ENCODE measurements around the gene ACAD9. TPM values are rescaled to one million over a fixed set of nuclear protein-coding genes. Genes with fewer than 3 reads are reported as not detected.
A peak's percentile ranks its signal among the peaks of the same experiment; 100 is the strongest.

Gene ACAD9
- total RNA-seq (2016; rRNA removed; fragmentation: Illumina TruSeq; extraction: Trizol) (37.3 and 38.2 TPM in 2 replicates), polyA plus RNA-seq (2011; rRNA removed) (15.3 and 16.7 TPM in 2 replicates), polyA minus RNA-seq (2011; rRNA and poly(A)+ RNA removed; ENCODE audit: low replicate concordance) (54.0 and 100 TPM in 2 replicates), Bru-seq, nascent RNA (percentile 70 among the genes with signal in this experiment), BruChase-seq, experiment 1, labeled RNA remaining after a 6-hour chase (percentile 54 among the genes with signal in this experiment), BruChase-seq, experiment 2, labeled RNA remaining after a 2-hour chase (percentile 68 among the genes with signal in this experiment)
- 8.1 and 10.8 TPM in 2 replicates for total RNA-seq (2016; cell fraction: cytosol; rRNA removed; fragmentation: Illumina TruSeq; extraction: Trizol; ENCODE audit: low read depth)
- total RNA-seq (2016; cell fraction: insoluble cytoplasmic fraction; rRNA removed; fragmentation: Illumina TruSeq; extraction: Trizol) = 39.1 and 39.5 TPM in 2 replicates
- total RNA-seq (2016; cell fraction: membrane; rRNA removed; fragmentation: Illumina TruSeq; extraction: Trizol) = 11.6 and 12.1 TPM in 2 replicates
- 44.5 and 48.5 TPM in 2 replicates for total RNA-seq (2016; cell fraction: nucleus; rRNA removed; fragmentation: Illumina TruSeq; extraction: Trizol)
- polyA plus RNA-seq (2011; cell fraction: cytosol; rRNA removed) = 12.8 and 15.9 TPM in 2 replicates
- polyA plus RNA-seq (2011; cell fraction: nucleus; rRNA removed) = 45.5 and 47.0 TPM in 2 replicates
- polyA plus RNA-seq (2012) = 8.2 and 9.0 TPM in 2 replicates
- 4.2 and 5.4 TPM in 2 replicates for polyA plus RNA-seq (2016; cell fraction: cytosol; fragmentation: Illumina TruSeq; extraction: Trizol; ENCODE audit: low read depth)
- 34.4 and 38.2 TPM in 2 replicates for polyA plus RNA-seq (2016; cell fraction: insoluble cytoplasmic fraction; fragmentation: Illumina TruSeq; extraction: Trizol; ENCODE audit: low read depth)
- polyA plus RNA-seq (2016; cell fraction: membrane; fragmentation: Illumina TruSeq; extraction: Trizol; ENCODE audit: low read depth) = 6.2 and 6.9 TPM in 2 replicates
- 43.1 and 43.8 TPM in 2 replicates for polyA plus RNA-seq (2016; cell fraction: nucleus; fragmentation: Illumina TruSeq; extraction: Trizol; ENCODE audit: insufficient read depth, low read depth)
- polyA minus RNA-seq (2011; cell fraction: cytosol; rRNA and poly(A)+ RNA removed) = 8.7 and 11.3 TPM in 2 replicates
- polyA minus RNA-seq (2011; cell fraction: nucleus; rRNA and poly(A)+ RNA removed) = 62.3 and 66.0 TPM in 2 replicates
- long read RNA-seq, experiment 1, transcript ACAD9-201 (18 exons, 2,454 nt) = major isoform, 28 of 41 reads
- long read RNA-seq, experiment 1, transcript ACAD9-206 (18 exons, 2,431 nt) = minor isoform, 6 of 41 reads
- long read RNA-seq, experiment 1, partial matches to known transcripts = 4 of 41 reads
- long read RNA-seq, experiment 1, other reads (novel, unspliced or antisense) = 3 of 41 reads
- long read RNA-seq, experiment 2, transcript ACAD9-201 (18 exons, 2,454 nt) = major isoform, 10 of 25 reads
- long read RNA-seq, experiment 2, partial matches to known transcripts = 6 of 25 reads
- long read RNA-seq, experiment 2, other reads (novel, unspliced or antisense) = 8 of 25 reads

DNA sequence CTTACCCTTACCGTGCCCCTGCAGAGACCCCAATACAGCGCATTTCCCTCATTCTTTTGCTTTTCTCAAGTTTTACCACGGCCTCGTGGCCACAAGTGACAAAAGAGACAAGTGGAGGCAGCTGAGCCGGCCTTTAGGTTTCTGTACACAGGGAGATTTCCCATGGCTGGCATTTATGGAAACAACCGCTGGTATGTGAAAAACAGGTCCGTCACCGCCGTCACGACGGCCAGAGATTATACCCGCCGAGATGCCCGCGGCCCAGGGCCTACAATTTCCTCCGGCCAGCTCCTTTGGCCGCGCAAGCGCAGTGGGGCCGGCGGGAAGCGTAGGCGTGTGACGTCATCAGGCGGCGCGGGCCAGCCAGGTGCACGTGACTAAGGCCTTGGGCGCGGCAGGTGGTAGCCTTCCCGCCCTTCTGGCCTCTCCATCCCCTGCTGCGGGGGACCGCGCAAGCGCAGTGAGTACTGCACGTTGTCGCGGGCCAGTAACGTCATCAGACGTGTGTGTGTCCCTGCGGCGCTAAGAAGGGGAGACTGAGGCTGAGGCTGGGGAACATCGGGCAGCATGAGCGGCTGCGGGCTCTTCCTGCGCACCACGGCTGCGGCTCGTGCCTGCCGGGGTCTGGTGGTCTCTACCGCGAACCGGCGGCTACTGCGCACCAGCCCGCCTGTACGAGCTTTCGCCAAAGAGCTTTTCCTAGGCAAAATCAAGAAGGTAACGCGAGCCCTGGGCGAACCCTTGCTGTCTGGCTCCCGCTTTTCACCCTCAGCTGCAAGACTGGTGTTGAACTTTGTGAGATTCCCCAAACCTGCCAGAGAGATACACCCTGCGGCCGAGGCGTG, at the start of gene ACAD9:
Gene ACAD9 (plus strand): TSS at position 496 of the 845 bp plus-strand sequence. CDS start 72 bp downstream, at position 568.
- ChIA-PET POLR2A (interaction anchor here (0.6 to 1.6 kb wide), 15 partner anchors 8 to 345 kb away, joined by 3 to 6 read pairs (median 4); partner anchors contain the start of genes CNBP and RAB43), CTCF (ENCODE audit: low intra/inter-chr PET ratio, low total read pairs) (no interaction called here)
- H2AFZ ChIP-seq (ENCODE audit: low read length) = peak within 1 kb of the TSS; percentile 79
- H3K4me3 ChIP-seq (replicated peaks in 1 of 3; ENCODE audit: insufficient read depth in 1 of 3, low read depth in 2 of 3, low read length in 3 of 3) = peak within 1 kb of the TSS; percentile 94 to 95 (median 94)
- DNase-seq (ENCODE audit: low spot score) = peak; percentile 95
- FAIRE-seq = peak; percentile 74
- in situ Hi-C loops (cut with HindIII; ENCODE audit: extremely low pct_ligation_motif_present, low pct_unique_long_range_greater_than_20kb) (no loop called here), intact Hi-C loops (cut with micrococcal nuclease; ENCODE audit: unreplicated experiment) (loop anchor here (5.0 kb wide), 1 partner anchor 73 kb away; no protein-coding TSS in a partner anchor)
- ATAC-seq = peak; percentile 87
- peak within 1 kb of the TSS; percentile 93 for H3K4me2 ChIP-seq (ENCODE audit: low read depth, low read length)
- no TSS peak for BruUV-seq (replicated peaks)
- H3K9me3 ChIP-seq (ENCODE audit: low read length) = no peaks in the 10 kb centered on the region
- WGBS (ENCODE audit: low lambda C conversion rate) = 3% methylated on average over 13 of the region's 65 CpGs
- peak within 1 kb of the TSS; percentile 79 for H3K27ac ChIP-seq (ENCODE audit: extremely low read length, insufficient read depth, low read length)
- peaks cover 40% of the 10 kb centered on the region for H3K4me1 ChIP-seq (ENCODE audit: insufficient read depth, low read length)
- H3K36me3 ChIP-seq (replicated peaks in 1 of 2; ENCODE audit: control insufficient read depth in 1 of 2, insufficient read depth in 2 of 2, low read length in 2 of 2) = peaks cover 0 to 18% of the 10 kb centered on the region in 2 experiments; a peak in 2 of 5 replicates
- H4K20me1 ChIP-seq (ENCODE audit: insufficient read depth, low read length) = no peaks in the 10 kb centered on the region
- H3K27me3 ChIP-seq (ENCODE audit: control insufficient read depth in 1 of 2, insufficient read depth in 2 of 2, low read length in 2 of 2) = peaks cover 0 to 3% of the 10 kb centered on the region in 2 experiments; a peak in 1 of 5 replicates
- H3K9ac ChIP-seq (ENCODE audit: insufficient read depth, low read depth, low read length) = peak within 1 kb of the TSS; percentile 95
- peaks cover 48% of the 10 kb centered on the region for H3K79me2 ChIP-seq (ENCODE audit: insufficient read depth, low read length)
- TF ChIP-seq IRF9 (CRISPR knock-in tag; IDR thresholded peaks at IDR 0.05; ENCODE audit: borderline replicate concordance) (peak; percentile 97), THAP9 (CRISPR knock-in tag; IDR thresholded peaks at IDR 0.05; ENCODE audit: borderline replicate concordance) (peak; percentile 96), NFYB (CRISPR knock-in tag; IDR thresholded peaks at IDR 0.05) (peak; percentile 64), ZSCAN21 (CRISPR knock-in tag; IDR thresholded peaks at IDR 0.05; ENCODE audit: borderline replicate concordance) (peak; percentile 97), ONECUT2 (CRISPR knock-in tag; IDR thresholded peaks at IDR 0.05) (no peak), ZNF770 (CRISPR knock-in tag; IDR thresholded peaks at IDR 0.05) (peak; percentile 48; the same call in 1 of the 2 replicates), ZNF576 (CRISPR knock-in tag; IDR thresholded peaks at IDR 0.05) (peak; percentile 77; the same call in 1 of the 2 replicates)

Data from HepG2 (cell line).